Measurements from ENCODE around the gene RASA4.
"Not testable (repeated sequence)": the region's sequence is repeated elsewhere in the genome, so short reads cannot be mapped to it uniquely, and the experiment has no call there.

The RASA4 gene

DNA sequence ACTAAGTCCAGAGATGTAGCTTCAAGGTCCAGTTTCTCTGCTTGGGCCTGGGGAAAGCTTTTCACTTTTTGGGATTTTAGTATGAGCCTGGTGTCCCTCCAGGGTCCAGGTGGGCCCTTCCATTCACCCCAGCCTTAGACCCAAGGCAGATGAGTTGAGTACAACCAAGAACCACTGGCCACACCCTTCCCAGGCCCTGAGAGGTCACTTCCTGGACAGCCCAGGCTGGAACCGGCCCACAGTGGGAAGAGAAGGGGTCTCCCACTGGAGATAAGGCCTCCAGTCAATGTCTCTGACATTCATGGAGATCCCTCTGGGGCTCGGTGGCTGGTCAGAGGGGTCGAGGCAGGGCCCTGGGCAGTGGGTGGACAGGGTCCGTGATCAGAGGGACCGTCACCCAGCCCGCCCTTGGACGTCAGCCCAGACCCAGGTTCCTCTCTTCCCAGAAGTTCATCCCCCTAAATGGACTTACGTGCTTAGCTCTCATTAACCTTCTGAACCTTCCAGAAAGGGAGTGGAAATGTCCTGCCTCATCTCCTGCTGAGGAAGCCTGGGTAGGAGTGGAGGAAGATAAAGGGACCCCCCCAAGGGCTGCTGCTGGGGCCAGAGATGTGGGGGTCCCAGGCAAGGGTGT lies 10.8 kb upstream of the RASA4 start:
- H3K36me3 ChIP-seq (ENCODE audit: control insufficient read depth, insufficient read depth, low read length); H3K4me1 ChIP-seq (ENCODE audit: control insufficient read depth, insufficient read depth, low read length, poor library complexity, severe bottlenecking); H3K4me3 ChIP-seq (ENCODE audit: extremely low read depth, insufficient read depth, low read length, poor library complexity, severe bottlenecking); H3K27ac ChIP-seq (ENCODE audit: low read depth, low read length, severe bottlenecking); H3K9me3 ChIP-seq (ENCODE audit: control insufficient read depth, low read length): not testable (repeated sequence)
- no CpG with 5 or more reads among the region's 8 CpGs for WGBS, 2 experiments (ENCODE audit: insufficient coverage in 2 of 2)

- H3K27ac ChIP-seq (ENCODE audit: low read depth, low read length, severe bottlenecking); H3K4me3 ChIP-seq (ENCODE audit: extremely low read depth, insufficient read depth, low read length, poor library complexity, severe bottlenecking); H3K9me3 ChIP-seq (ENCODE audit: control insufficient read depth, low read length); H3K4me1 ChIP-seq (ENCODE audit: control insufficient read depth, insufficient read depth, low read length, poor library complexity, severe bottlenecking); H3K36me3 ChIP-seq (ENCODE audit: control insufficient read depth, insufficient read depth, low read length): not testable (repeated sequence)
- WGBS, 2 experiments (ENCODE audit: insufficient coverage in 2 of 2), result 60 to 100% methylated on average over 1 to 2 of the region's 8 CpGs
Measured at GRCh38 chr7:102618122-102618521, 1.6 kb upstream of the RASA4 start.

DNA sequence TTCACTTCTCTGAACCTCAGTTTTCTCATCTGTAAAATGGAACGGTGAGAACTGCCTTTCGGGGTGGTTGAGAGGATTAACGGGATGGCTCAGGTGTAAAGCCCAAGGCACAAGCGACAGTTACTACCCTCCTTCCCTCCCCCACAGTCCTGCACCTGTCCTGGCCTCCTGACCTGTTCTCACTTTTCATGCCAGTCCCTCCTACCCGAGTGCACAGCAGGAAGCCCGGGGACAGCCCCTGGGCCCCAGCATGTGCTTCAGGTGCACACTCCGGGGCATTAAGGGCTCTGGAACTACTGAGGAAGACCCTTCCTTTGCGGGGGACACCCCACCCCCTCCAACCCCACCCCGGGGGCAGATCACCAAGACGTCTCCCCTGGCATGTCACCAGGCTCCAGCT lies 626 bp downstream of the RASA4 start:
- not testable (repeated sequence) for H3K9me3 ChIP-seq (ENCODE audit: control insufficient read depth, low read length); H3K4me3 ChIP-seq (ENCODE audit: extremely low read depth, insufficient read depth, low read length, poor library complexity, severe bottlenecking); H3K4me1 ChIP-seq (ENCODE audit: control insufficient read depth, insufficient read depth, low read length, poor library complexity, severe bottlenecking); H3K36me3 ChIP-seq (ENCODE audit: control insufficient read depth, insufficient read depth, low read length); H3K27ac ChIP-seq (ENCODE audit: low read depth, low read length, severe bottlenecking)
- no CpG with 5 or more reads among the region's 10 CpGs for WGBS, 2 experiments (ENCODE audit: insufficient coverage in 2 of 2)

- not testable (repeated sequence) for H3K4me3 ChIP-seq (ENCODE audit: extremely low read depth, insufficient read depth, low read length, poor library complexity, severe bottlenecking); H3K9me3 ChIP-seq (ENCODE audit: control insufficient read depth, low read length); H3K4me1 ChIP-seq (ENCODE audit: control insufficient read depth, insufficient read depth, low read length, poor library complexity, severe bottlenecking); H3K36me3 ChIP-seq (ENCODE audit: control insufficient read depth, insufficient read depth, low read length); H3K27ac ChIP-seq (ENCODE audit: low read depth, low read length, severe bottlenecking)
- WGBS, 2 experiments (ENCODE audit: insufficient coverage in 2 of 2), result no CpG with 5 or more reads among the region's 3 CpGs
Measured at GRCh38 chr7:102614873-102615272, 1.7 kb downstream of the RASA4 start.

GRCh38 chr7:102614346-102614697 lies 2.2 kb downstream of the RASA4 start:
- not testable (repeated sequence) for H3K27ac ChIP-seq (ENCODE audit: low read depth, low read length, severe bottlenecking); H3K9me3 ChIP-seq (ENCODE audit: control insufficient read depth, low read length); H3K4me3 ChIP-seq (ENCODE audit: extremely low read depth, insufficient read depth, low read length, poor library complexity, severe bottlenecking); H3K36me3 ChIP-seq (ENCODE audit: control insufficient read depth, insufficient read depth, low read length); H3K4me1 ChIP-seq (ENCODE audit: control insufficient read depth, insufficient read depth, low read length, poor library complexity, severe bottlenecking)
- no CpG with 5 or more reads among the region's 4 CpGs for WGBS, 2 experiments (ENCODE audit: insufficient coverage in 2 of 2)

DNA sequence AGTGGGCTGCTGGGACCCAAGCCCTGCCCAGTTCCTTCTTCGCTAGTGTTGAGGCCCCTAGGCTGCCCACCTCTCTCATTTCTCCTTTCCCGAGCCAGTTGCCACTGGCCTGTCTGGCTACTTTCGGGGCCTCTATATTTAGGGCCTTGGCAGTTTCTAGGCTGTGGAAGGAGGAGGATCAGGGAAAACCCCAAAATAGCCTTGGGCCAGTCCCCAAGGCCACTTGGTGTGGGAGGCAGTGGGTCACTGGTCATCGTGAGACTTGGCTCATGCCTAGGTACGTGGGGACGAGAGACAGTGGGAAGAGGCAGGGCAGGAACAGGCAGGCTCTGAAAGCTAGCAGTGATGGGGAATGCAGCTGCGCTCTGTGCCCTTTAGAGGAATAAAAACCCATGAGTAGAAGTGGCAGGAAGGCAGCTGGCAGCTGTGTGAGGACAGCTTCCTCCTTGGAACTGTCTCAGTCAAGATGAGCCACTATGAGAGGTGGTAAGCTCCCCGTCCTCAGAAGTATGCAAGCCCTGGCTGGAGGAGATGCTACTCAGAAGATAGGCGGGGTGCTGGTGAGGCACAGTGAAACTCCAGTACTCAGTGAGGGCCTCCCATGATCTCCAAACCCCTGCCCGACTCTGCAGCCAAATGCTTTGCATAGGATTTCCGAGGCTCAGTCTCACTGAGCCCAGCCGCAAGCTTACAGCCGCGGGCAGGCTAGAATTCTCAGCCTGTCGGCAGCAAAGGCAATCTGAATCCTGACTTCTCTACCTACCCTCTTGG lies 2.8 kb downstream of the RASA4 start:
- WGBS, 2 experiments (ENCODE audit: insufficient coverage in 2 of 2), result no CpG with 5 or more reads among the region's 15 CpGs
- not testable (repeated sequence) for H3K4me3 ChIP-seq (ENCODE audit: extremely low read depth, insufficient read depth, low read length, poor library complexity, severe bottlenecking)

GRCh38 chr7:102611675-102612325 lies 4.8 kb downstream of the RASA4 start:
- H3K27ac ChIP-seq (ENCODE audit: low read depth, low read length, severe bottlenecking), result peak overlapping the region; percentile 53
- peak overlapping the region; percentile 2 for H3K4me3 ChIP-seq (ENCODE audit: extremely low read depth, insufficient read depth, low read length, poor library complexity, severe bottlenecking)
- 25 to 43% methylated on average over 1 to 4 of the region's 10 CpGs for WGBS, 2 experiments (ENCODE audit: insufficient coverage in 2 of 2)
- H3K9me3 ChIP-seq (ENCODE audit: control insufficient read depth, low read length); H3K4me1 ChIP-seq (ENCODE audit: control insufficient read depth, insufficient read depth, low read length, poor library complexity, severe bottlenecking); H3K36me3 ChIP-seq (ENCODE audit: control insufficient read depth, insufficient read depth, low read length): not testable (repeated sequence)

More for the DNA sequence above, 2.8 kb downstream of the RASA4 start:
- H3K36me3 ChIP-seq (ENCODE audit: control insufficient read depth, insufficient read depth, low read length); H3K9me3 ChIP-seq (ENCODE audit: control insufficient read depth, low read length); H3K4me1 ChIP-seq (ENCODE audit: control insufficient read depth, insufficient read depth, low read length, poor library complexity, severe bottlenecking); H3K27ac ChIP-seq (ENCODE audit: low read depth, low read length, severe bottlenecking): not testable (repeated sequence)

DNA sequence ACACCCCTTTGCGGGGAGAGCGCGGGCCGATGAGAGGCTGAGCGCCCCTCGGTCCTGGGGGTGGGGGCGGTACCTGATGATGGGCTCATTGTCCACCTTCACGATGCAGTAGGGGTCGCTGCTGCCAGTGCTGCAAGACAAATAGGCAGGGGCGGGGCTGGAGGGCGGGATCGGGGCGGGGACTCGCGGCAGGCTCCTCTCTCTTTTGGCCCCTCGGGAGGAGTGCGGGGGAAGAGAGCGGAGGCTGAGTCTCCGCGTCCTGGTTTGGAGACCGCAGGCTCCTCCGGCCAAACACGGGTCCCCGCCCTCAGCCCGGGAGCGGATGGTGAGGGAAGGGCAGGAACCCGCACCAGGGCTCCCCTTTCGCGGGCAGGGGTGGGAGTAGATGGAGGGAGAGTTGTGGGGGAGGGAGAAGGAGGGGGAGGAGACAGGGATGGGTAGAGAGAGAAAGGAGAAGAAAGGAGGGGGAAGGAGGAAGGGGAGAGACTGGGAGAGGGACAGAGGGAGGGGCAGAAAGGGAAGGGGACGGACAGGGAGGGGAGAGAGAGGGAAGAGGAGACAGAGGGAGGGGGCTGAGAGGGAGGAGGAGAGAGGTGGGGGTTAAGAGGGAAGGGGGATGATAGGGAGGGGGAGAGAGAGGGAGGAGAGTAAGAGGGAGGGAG lies 5.4 kb downstream of the RASA4 start:
- not testable (repeated sequence) for H3K36me3 ChIP-seq (ENCODE audit: control insufficient read depth, insufficient read depth, low read length); H3K9me3 ChIP-seq (ENCODE audit: control insufficient read depth, low read length); H3K4me1 ChIP-seq (ENCODE audit: control insufficient read depth, insufficient read depth, low read length, poor library complexity, severe bottlenecking); H3K27ac ChIP-seq (ENCODE audit: low read depth, low read length, severe bottlenecking); H3K4me3 ChIP-seq (ENCODE audit: extremely low read depth, insufficient read depth, low read length, poor library complexity, severe bottlenecking)
- no CpG with 5 or more reads among the region's 30 CpGs for WGBS, 2 experiments (ENCODE audit: insufficient coverage in 2 of 2)

DNA sequence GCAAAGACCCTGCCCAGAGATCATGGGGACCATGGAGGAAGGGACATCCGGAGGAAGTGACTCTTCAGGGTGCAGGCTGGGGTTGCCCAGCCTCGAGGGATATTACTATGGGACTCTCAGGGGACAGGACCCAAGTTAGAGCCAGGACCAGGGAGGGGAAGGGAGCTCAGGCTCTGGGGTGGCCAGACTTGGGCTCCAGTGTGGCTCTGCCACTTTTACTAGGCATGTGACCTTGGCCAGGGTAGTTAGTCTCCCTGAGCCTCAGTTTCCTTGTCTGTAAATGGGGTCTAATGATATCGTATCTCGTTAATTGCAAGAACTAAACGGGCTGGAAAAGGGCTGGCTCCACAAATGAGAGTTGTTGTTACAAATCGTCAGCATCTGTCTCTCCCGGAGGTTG lies 6.1 kb downstream of the RASA4 start:
- not testable (repeated sequence) for H3K4me1 ChIP-seq (ENCODE audit: control insufficient read depth, insufficient read depth, low read length, poor library complexity, severe bottlenecking); H3K9me3 ChIP-seq (ENCODE audit: control insufficient read depth, low read length); H3K36me3 ChIP-seq (ENCODE audit: control insufficient read depth, insufficient read depth, low read length); H3K27ac ChIP-seq (ENCODE audit: low read depth, low read length, severe bottlenecking); H3K4me3 ChIP-seq (ENCODE audit: extremely low read depth, insufficient read depth, low read length, poor library complexity, severe bottlenecking)
- no CpG with 5 or more reads among the region's 7 CpGs for WGBS, 2 experiments (ENCODE audit: insufficient coverage in 2 of 2)

DNA sequence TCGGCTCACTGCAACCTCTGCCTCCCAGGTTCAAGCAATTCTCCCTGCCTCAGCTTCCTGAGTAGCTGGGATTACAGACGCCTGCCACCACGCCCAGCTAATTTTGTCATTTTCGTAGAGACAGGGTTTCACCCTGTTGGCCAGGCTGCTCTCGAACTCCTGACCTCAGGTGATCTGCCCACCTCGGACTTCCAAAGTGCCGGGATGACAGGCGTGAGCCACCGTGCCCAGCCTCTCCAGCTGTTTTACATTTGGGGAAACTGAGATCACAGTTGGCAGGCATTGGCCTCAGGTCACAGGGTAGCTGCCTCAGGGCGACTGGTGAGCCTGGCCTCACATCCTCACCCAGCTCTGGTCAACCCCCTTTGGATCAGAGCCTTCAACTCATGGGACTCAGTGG lies 6.8 kb downstream of the RASA4 start:
- WGBS, 2 experiments (ENCODE audit: insufficient coverage in 2 of 2), result 96% methylated on average over 4 of the region's 10 CpGs; no CpG with 5 or more reads in 1 of the 2 experiments
- not testable (repeated sequence) for H3K36me3 ChIP-seq (ENCODE audit: control insufficient read depth, insufficient read depth, low read length)

DNA sequence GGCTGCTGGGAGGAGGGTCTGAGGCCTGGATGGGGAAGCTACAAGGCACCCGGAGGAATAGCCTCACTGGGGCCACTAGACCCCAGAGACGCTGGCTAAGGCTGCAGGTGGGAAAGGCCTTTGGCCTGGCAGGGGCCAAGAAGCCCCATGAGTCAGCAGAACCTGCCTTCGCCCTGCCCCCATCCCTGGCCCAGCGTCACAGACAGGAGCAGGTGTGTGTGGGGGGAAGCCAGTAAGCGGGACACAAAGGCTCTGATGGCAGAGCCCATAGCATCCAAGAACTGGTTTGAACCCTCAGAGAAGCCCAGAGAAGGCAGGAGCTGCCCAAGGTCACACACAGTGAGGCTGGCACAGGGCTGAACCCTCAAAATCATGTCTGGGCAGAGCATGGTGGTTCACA lies 9.7 kb downstream of the RASA4 start:
- not testable (repeated sequence) for H3K4me1 ChIP-seq (ENCODE audit: control insufficient read depth, insufficient read depth, low read length, poor library complexity, severe bottlenecking); H3K9me3 ChIP-seq (ENCODE audit: control insufficient read depth, low read length); H3K27ac ChIP-seq (ENCODE audit: low read depth, low read length, severe bottlenecking); H3K4me3 ChIP-seq (ENCODE audit: extremely low read depth, insufficient read depth, low read length, poor library complexity, severe bottlenecking); H3K36me3 ChIP-seq (ENCODE audit: control insufficient read depth, insufficient read depth, low read length)
- WGBS, 2 experiments (ENCODE audit: insufficient coverage in 2 of 2), result no CpG with 5 or more reads among the region's 5 CpGs

More for the DNA sequence above, 6.8 kb downstream of the RASA4 start:
- H3K4me3 ChIP-seq (ENCODE audit: extremely low read depth, insufficient read depth, low read length, poor library complexity, severe bottlenecking); H3K9me3 ChIP-seq (ENCODE audit: control insufficient read depth, low read length); H3K27ac ChIP-seq (ENCODE audit: low read depth, low read length, severe bottlenecking); H3K4me1 ChIP-seq (ENCODE audit: control insufficient read depth, insufficient read depth, low read length, poor library complexity, severe bottlenecking): not testable (repeated sequence)

Measured in mesodermal cell (in vitro differentiated cells).